Colonic mucosa (tissue), 4 donors: ENCODE data around the gene ARSI. TPM values are rescaled to one million over a fixed set of nuclear protein-coding genes. Genes with fewer than 3 reads are reported as not detected.
"Not testable (repeated sequence)": the region's sequence is repeated elsewhere in the genome, so short reads cannot be mapped to it uniquely, and the experiment has no call there.

Experiments
- DNase-seq: peaks from one replicate; pipeline ENCODE4 v3.0.0-alpha.2; 2020
- H3K27ac ChIP-seq: fragments of 200-600 bp; one replicate; pipeline ENCODE4 v1.8.0; 2021
- H3K27me3 ChIP-seq: fragments of 200-600 bp; one replicate; pipeline ENCODE4 v1.8.0; 2021
- H3K36me3 ChIP-seq: fragments of 200-600 bp; one replicate; pipeline ENCODE4 v1.8.0; 2021
- H3K4me1 ChIP-seq: fragments of 200-600 bp; one replicate; pipeline ENCODE4 v1.8.0; 2021; ENCODE audit warnings: mild to moderate bottlenecking
- H3K4me3 ChIP-seq: fragments of 200-600 bp; one replicate; pipeline ENCODE4 v1.8.0; 2021
- H3K9ac ChIP-seq, 2 donors: one replicate each; pipeline ENCODE4 v1.7.0; 2013; ENCODE audit warnings: control low read depth in 2 of 2, low read depth in 2 of 2, low read length in 2 of 2
- H3K9me3 ChIP-seq: fragments of 200-600 bp; one replicate; pipeline ENCODE4 v1.8.0; 2021
- CTCF ChIP-seq: fragments of 200-600 bp; IDR thresholded peaks from one replicate; pipeline ENCODE4 v1.8.0; 2022; ENCODE audit warnings: antibody characterized with exemption, mild to moderate bottlenecking
- intact Hi-C: fragments of 100-400 bp; cut with DNase I; formaldehyde crosslinking; loops from one replicate; pipeline ENCODE4 v1.14.1; 2022
- total RNA-seq, 2 donors: library from RNA; stranded (reverse); fragmentation: NEBNext Ultra II Directional in 1 of 2; extraction: Animal tissue kit (Norgen Biotek cat#: 25700) in 1 of 2; gene quantifications; one replicate each; pipeline ENCODE4 v1.2.1, GENCODE V29; 2021
- donor health status: healthy.
- donor health status: DM: no; HTN: no; CAD: no.
- donor health status: DM: no; HTN: no; CAD: no.

ARSI gene
- total RNA-seq, 2 donors from 2014 or later, result 0.17 to 0.69 TPM

- Histone ChIP-seq H3K36me3 (no peaks in the 10 kb centered on the region), H3K27ac (no peak overlapping the region), H3K4me1 (no peaks in the 10 kb centered on the region), H3K27me3 (no peaks in the 10 kb centered on the region), H3K9ac (no peak overlapping the region), H3K9me3 (no peaks in the 10 kb centered on the region), H3K4me3 (no peak overlapping the region)
- TF ChIP-seq CTCF, result no peak
- intact Hi-C loops, result no loop called here
- no peak for DNase-seq
Observed at GRCh38 chr5:150249744-150250143, 53.0 kb downstream of the ARSI start.

GRCh38 chr5:150248946-150249345, 53.8 kb downstream of the ARSI start:
- no peak overlapping the region for H3K9ac ChIP-seq
- H3K27ac ChIP-seq, result no peak overlapping the region
- TF ChIP-seq CTCF, result no peak
- no peaks in the 10 kb centered on the region for H3K27me3 ChIP-seq
- H3K9me3 ChIP-seq, result no peaks in the 10 kb centered on the region
- no peaks in the 10 kb centered on the region for H3K4me1 ChIP-seq
- no peak overlapping the region for H3K4me3 ChIP-seq
- DNase-seq, result no peak
- no peaks in the 10 kb centered on the region for H3K36me3 ChIP-seq
- intact Hi-C loops, result no loop called here

GRCh38 chr5:150248493-150248892, 54.2 kb downstream of the ARSI start:
- H3K4me1 ChIP-seq, H3K4me3 ChIP-seq, H3K27ac ChIP-seq, H3K27me3 ChIP-seq, H3K36me3 ChIP-seq, H3K9ac ChIP-seq, intact Hi-C loops, H3K9me3 ChIP-seq, DNase-seq: not testable (repeated sequence)

GRCh38 chr5:150247726-150248125, 55.0 kb downstream of the ARSI start:
- H3K27ac ChIP-seq, result no peak overlapping the region
- no peak for DNase-seq
- intact Hi-C loops, result no loop called here

GRCh38 chr5:150246835-150247234, 55.9 kb downstream of the ARSI start:
- no peak for DNase-seq
- H3K4me3 ChIP-seq, result no peak overlapping the region
- H3K9ac ChIP-seq, result no peak overlapping the region
- no peaks in the 10 kb centered on the region for H3K9me3 ChIP-seq
- intact Hi-C loops, result no loop called here
- no peaks in the 10 kb centered on the region for H3K36me3 ChIP-seq
- no peak for TF ChIP-seq CTCF
- no peaks in the 10 kb centered on the region for H3K4me1 ChIP-seq
- H3K27ac ChIP-seq, result no peak overlapping the region
- no peaks in the 10 kb centered on the region for H3K27me3 ChIP-seq

More at GRCh38 chr5:150247726-150248125, 55.0 kb downstream of the ARSI start:
- Histone ChIP-seq H3K36me3 (no peaks in the 10 kb centered on the region), H3K9ac (no peak overlapping the region), H3K27me3 (no peaks in the 10 kb centered on the region), H3K9me3 (no peaks in the 10 kb centered on the region), H3K4me1 (no peaks in the 10 kb centered on the region), H3K4me3 (no peak overlapping the region)
- TF ChIP-seq CTCF, result no peak

- Histone ChIP-seq H3K36me3 (no peaks in the 10 kb centered on the region), H3K4me3 (no peak overlapping the region), H3K27ac (no peak overlapping the region), H3K9me3 (no peaks in the 10 kb centered on the region), H3K9ac (no peak overlapping the region), H3K4me1 (no peaks in the 10 kb centered on the region), H3K27me3 (no peaks in the 10 kb centered on the region)
- intact Hi-C loops, result no loop called here
- DNase-seq, result no peak
- TF ChIP-seq CTCF, result no peak
Observed at GRCh38 chr5:150246429-150246828, 56.3 kb downstream of the ARSI start.

Other genes starting within 250 kb of the ARSI start
- gene CSF1R, start 216.4 kb downstream of the ARSI start, total RNA-seq, result 10 to 100 TPM in 1 of 2 donors, 1 to 10 TPM in 1; 7.2 to 26.1 TPM
- gene PDGFRB, start 147.1 kb downstream of the ARSI start, total RNA-seq, result 10 to 100 TPM in 1 of 2 donors, 1 to 10 TPM in 1; 8.6 to 18.1 TPM
- 100 to 1,000 TPM; 299 to 498 TPM for gene CDX1, start 136.1 kb downstream of the ARSI start, total RNA-seq
- gene SLC6A7, start 112.8 kb downstream of the ARSI start, total RNA-seq, result 10 to 100 TPM in 1 of 2 donors, 1 to 10 TPM in 1; 5.0 to 24.9 TPM
- gene CAMK2A, start 13.1 kb downstream of the ARSI start, total RNA-seq, result under 1 TPM; 0.05 to 0.61 TPM
- 10 to 100 TPM; 17.3 to 68.5 TPM for gene TCOF1, start 54.8 kb upstream of the ARSI start, total RNA-seq
- 100 to 1,000 TPM; 200 to 485 TPM for gene CD74, start 110.0 kb upstream of the ARSI start, total RNA-seq
- gene RPS14, start 146.8 kb upstream of the ARSI start, total RNA-seq, result 1,000 to 10,000 TPM; 1,643 to 1,700 TPM
- gene NDST1, start 205.2 kb upstream of the ARSI start, total RNA-seq, result 10 to 100 TPM; 37.4 to 51.3 TPM